ENCODE measurements around the gene SUOX.
"Not testable (repeated sequence)": the region's sequence is repeated elsewhere in the genome, so short reads cannot be mapped to it uniquely, and the experiment has no call there.

Gene SUOX

DNA sequence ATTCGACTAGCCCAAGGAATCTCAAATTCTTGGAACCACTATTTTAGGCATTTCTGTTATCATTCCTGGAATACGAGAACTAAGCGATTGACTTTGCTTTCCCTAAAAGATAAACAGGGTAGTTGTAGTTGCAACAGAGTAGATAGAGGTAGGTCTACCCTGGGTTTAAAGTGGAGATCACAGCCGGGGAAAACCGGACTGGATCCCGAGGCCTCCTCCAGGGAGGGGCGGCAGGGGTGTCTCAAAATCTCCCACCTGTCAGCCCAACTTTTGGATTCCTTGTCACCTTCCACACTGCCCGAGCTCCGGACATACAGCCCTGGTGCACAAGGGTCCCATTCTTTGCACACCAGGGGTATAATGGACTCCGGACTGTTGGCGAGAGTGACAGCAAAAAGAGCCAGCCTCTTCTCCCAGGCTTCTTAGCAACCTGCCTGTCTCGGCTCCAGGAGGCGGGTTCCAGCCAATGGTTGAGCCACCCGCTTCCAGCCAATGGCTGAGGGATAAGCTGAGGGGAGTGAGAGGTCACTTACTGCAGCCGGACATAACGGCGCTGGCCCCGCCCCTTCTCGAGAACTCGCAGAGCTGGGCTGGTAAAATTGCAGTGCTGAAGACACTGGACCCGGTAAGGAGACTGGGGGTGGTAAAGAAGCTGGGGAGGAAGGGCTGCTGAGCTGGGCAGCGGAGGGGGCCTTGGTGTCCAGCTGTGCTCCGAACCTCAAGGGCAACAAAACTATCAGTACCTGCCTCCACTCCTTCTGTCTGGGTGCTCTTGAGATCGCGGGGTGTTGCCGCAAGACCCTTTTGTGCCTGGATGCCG lies at the start of gene SUOX:
Gene SUOX (plus strand): TSS at position 562 of the 820 bp plus-strand sequence. CDS start 4,946 bp downstream, outside the sequence.
- DNase-seq: peak; percentile 36 to 99 (median 94)

DNA sequence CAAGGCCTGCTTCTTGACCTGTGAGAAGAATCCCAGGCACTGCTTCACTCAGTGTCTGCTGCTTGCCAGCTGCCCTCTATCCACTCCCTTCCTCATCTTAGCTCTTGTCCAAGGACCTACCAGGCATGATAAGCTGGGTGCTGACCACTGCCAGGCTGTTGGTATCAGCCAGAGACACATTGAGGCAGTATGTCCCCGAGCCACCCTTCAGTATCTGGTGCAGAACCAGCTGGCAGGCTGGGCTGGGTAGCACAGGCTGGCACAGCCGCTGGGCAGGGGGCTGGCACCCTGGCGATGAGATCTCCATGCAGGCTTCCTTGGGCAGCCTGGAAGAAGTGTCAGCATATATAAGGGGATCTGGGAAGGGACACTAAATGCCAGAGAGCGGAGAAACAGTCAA lies 41.7 kb upstream of the SUOX start:
- DNase-seq: no peak

DNA sequence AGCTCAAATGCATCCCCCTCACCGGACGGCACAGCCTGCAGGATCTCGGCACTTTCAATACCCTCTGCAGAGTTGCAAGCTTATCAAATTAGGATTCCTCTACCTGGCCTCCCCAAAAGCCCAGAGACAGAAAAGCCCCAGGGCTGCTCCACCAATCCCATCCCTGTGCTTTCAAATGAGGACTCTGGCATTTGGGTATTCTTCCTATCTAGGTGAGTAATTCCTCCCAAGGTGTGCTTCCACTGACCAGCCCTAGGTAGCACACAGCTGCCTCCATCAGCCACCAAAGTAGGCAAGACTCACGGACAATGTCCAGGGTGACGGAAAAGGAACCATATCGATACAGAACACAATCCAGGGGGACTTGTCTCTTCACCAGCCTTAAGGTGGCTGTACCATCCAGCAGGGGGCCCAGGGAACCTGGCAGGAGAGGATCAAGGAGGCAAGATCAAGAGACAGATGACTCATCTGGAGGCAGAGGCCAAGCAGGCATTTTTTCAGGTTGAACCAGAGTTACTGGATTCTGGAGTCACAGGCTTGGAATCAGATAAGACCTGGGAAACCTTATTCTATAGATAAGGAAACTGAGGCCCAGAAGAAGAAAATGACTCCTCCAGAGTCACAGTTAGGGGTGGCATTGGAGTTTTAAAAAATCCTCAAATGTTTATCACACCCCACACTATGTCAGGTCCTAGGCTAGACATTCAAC lies 41.1 kb upstream of the SUOX start:
- no peak for DNase-seq

DNA sequence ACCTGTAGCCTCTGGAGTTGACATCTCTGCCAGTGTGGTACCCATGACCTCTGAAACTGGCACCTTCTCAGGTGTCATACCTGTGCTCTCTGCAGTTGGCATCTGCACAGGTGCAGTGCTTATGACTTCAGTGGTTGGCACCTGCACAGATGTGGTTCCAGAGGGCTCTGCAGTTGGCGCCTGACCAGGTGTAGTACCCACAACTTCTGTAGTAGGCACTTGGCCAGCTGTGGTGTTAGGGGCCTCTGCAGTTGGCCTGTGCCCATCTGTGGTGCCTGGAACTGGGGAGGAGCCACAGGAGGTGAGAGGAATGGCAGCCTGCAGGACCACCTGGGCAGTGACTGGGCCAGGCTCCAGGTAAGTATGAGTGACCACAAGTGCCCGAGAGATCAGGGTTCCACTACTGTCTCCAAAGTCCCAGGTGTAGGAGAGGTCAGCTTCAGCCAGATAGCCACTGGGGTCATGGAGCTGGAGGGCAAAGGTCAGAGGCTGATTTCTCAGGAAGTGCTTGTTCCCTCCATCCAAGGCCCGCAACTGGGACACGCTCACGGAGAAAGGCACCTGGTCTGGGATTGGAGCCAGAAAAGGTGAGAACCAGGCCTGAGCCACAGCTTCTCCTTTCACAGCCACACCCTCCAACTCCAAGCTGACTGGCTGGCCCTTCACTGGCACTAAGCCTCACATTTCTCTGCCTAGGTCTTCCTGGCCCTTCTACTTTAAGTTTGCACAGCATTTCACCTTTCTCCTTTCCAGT lies 39.8 kb upstream of the SUOX start:
- no peak for DNase-seq

DNA sequence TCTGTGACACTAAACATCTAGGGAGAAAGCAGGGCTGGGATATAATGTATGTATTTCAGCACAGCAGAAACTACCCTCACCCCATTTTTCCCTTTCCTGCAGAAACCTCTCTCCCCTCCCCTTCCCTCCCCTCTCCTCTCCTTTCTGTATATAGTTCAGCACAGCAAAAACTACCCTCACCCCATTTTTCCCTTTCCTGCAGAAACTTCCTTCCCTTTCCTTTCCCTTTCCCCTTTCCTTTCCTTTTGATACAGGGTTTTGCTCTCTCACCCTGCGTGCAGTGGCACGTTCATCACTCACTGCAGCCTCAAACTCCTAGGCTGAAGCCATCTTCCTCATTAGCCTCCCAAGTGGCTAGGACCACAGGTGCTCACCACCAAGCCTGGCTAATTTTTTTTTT lies 33.3 kb upstream of the SUOX start:
- no peak for DNase-seq

DNA sequence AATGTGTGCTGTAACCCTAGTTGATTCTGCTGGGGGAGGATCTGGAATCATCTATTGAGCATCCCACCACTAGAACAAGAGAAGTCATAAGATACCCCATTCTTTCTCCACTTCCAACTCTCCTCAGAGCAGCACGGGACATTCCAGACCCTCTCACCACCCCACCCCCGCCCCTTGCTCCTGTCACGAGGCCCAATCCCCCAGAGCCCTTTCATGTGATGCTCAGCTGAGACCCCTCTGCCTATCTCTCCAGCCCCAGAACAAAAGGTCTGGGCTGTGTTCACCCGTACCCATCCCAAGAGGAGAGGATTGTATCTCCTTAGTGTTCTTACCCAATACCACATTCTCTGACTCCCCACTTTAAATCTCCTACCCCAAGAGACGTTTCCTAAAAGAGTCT lies 31.8 kb upstream of the SUOX start:
- no peak for DNase-seq

DNA sequence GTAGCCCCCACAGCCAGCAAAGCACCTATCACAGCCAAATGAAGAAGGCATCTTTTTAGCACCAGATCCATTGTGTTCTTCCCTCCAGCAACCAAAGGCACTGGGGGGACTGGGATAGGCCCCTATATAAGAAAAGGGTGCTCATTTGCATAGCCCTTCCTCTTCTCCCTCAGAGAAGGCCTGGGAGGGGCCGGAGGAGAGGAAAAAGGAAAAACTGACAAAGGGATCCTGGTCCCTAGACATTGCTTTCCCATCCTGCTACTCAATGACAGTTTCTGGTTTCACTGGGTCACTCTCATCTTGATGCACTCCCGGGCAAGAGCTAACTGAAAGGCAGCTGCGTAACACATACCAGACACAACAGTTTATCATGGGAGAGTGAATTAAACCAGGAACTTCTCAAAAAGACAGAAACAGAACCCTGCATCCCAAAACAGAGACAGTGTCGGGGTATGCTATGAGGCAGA lies 31.1 kb upstream of the SUOX start, which contains the start of gene PMEL:
Gene PMEL (minus strand): TSS at position 102 of the 467 bp plus-strand sequence. CDS start 31 bp downstream, at position 71.
- no peak for DNase-seq

DNA sequence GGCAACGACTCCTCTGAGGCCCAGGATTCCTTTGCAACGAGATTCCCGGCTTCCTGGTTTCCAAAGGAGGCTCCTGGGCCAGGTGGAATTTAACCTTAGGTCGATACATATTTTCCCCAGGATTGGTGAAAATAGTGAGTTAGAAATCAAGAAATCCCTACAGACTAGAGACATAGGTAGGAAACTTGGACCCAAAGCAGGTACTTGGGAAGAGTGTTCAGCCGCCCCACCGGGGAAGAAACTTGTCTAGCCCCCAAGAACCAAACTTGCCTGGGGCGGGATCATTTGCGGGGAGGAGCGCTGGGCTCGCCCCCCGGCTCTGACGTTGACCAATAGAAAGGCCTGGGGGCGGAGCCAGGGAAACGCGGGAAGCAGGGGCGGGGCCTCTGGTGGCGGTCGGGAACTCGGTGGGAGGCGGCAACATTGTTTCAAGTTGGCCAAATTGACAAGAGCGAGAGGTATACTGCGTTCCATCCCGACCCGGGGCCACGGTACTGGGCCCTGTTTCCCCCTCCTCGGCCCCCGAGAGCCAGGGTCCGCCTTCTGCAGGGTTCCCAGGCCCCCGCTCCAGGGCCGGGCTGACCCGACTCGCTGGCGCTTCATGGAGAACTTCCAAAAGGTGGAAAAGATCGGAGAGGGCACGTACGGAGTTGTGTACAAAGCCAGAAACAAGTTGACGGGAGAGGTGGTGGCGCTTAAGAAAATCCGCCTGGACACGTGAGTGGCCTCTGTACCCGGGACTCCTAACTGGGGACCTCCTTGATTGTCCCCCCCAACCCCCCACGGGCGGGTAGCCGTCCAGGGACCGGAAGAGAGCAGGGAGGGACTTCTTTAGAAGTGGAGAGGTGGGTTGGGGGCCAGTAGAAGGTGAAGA lies 30.4 kb upstream of the SUOX start, which contains the start of gene CDK2:
Gene CDK2 (plus strand): TSS at position 423 of the 874 bp plus-strand sequence. CDS start 179 bp downstream, at position 602.
- DNase-seq: peak; percentile 6 to 88 (median 72)

DNA sequence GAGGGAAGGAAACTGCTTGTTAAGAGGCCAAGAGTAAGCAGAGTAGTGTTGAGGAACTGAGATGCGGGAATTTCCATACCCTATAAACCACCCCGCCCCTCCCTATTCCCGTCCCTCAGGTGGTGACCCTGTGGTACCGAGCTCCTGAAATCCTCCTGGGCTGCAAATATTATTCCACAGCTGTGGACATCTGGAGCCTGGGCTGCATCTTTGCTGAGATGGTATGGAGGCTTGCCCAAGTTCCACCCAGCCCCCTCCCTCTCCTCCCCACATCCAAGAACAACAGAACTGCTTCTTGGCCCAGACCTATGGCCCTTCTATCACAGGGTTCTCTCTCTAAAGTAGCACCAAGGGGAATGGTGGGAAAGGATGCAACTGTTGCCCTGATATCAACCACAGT lies 27.7 kb upstream of the SUOX start:
- DNase-seq: no peak

DNA sequence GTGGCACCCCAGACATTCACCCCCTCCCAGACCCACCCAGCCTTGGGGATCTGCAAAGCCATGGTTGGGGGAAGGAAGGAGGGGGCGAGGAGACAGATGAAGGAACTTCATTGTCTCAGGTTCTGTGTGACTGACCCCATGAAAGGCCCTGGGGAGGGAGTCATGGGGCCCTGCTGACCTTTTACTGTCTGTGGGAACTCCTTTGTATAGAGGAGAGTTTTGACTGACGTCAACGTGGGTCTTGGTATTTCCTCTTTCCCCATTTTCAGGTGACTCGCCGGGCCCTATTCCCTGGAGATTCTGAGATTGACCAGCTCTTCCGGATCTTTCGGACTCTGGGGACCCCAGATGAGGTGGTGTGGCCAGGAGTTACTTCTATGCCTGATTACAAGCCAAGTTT lies 26.3 kb upstream of the SUOX start:
- no peak for DNase-seq

DNA sequence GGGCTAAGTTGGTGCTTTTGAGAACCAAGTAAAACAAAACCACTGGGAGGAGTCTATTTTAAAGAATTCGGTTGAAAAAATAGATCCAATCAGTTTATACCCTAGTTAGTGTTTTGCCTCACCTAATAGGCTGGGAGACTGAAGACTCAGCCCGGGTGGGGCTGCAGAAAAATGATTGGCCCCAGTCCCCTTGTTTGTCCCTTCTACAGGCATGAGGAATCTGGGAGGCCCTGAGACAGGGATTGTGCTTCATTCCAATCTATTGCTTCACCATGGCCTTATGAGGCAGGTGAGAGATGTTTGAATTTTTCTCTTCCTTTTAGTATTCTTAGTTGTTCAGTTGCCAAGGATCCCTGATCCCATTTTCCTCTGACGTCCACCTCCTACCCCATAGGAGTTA lies 25.0 kb upstream of the SUOX start:
- DNase-seq: no peak

DNA sequence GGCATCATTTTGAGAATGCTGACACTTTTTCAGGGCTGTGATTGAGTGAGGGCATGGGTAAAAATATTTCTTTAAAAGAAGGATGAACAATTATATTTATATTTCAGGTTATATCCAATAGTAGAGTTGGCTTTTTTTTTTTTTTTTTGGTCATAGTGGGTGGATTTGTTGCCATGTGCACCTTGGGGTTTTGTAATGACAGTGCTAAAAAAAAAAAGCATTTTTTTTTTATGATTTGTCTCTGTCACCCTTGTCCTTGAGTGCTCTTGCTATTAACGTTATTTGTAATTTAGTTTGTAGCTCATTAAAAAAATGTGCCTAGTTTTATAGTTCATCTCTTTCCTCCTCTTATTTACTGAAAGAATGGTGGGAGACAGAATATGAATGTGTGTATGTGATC lies 24.6 kb upstream of the SUOX start:
- no peak for DNase-seq

DNA sequence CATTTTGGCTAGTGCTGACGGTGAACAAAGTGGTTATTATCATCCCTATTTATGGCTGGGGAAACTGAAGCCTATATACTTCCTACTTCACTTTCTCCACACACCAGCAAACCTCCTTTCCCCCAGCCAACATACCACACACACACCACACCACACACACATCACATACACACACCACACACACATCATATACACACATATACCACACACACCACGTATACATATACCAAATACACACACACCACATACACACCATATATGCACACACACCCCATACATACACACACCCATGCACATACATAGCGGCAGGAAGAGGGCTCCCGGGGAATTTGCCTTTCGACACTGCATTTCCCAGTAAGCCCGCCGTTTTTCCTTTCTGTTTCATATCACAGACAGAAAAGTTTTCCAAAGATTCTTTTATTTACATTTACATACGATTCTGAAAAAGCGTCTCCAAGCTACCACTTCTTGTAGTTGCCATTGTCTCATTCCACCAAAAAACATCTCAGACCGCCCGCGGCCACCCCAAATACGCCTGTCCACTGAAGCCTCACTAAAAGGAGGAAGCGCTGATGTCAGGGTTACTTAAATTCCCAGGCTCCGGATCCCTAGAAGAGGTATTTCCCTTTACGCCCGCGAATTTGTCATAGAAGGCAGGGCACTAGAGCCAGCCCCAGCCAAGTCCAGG lies 24.0 kb upstream of the SUOX start:
- peak in 6 of 51 donors; percentile 32 to 91 (median 44) for DNase-seq

DNA sequence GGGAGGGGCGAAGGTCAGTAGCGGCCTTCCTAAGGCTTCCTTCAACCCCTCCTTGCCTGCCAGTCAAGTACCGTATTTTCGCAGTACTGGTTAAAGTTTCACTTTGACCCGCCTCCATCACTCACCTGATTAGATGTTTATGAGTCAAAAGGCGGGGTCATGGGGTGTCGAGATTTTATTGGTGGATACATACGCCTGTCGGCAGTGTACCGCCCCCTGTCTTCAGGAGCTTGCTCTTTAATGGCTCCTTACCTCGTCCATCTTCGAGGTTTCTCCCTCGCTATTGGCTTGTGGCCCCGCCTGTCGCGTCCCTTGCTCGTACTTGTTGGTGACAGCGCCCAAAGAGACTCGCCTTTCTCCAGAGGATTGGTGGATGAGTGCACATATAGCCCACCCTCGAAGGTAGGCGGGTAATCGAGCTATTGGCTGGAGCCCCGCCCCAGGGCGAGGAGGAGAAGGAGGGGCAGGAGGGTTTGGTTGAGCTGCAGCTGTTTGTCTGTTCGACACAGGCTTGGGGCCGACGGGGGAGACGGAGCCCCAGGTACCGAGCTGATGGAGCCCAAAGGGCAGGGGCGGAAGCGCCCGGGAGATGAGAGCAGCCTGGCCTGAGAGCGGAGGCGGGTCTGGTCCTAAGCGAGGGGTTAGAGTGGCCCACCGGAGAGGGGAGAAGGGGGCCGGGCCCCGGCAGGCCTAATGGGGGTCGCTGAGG lies 23.3 kb upstream of the SUOX start, which contains the start of gene RAB5B:
Gene RAB5B (plus strand): TSS at position 480 of the 709 bp plus-strand sequence. CDS start 12,883 bp downstream, outside the sequence.
- DNase-seq: peak; percentile 79 to 100 (median 99)

DNA sequence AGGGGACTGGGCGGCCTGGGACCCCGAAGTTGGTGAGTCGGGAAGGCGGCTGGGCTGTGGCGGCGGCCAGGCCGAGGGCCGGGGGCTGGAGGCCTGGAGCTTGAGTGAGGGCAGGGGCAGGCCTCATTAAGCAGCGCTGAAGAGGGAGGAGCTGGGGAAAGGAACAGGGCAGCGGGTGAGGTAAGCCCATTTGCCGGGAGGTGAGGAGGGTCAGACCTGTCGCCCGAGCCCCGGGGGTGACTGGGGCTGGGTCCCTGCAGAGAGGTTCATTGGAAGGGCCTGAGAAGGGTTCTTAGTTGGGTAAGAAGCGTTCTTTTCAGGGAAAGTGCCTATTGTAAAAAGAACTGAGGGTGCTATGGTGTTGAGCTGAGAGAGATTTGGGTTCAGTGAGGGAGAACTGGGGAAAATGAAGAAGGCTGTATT lies 22.8 kb upstream of the SUOX start:
- DNase-seq: peak in 3 of 51 donors; percentile 49 to 64 (median 54)

DNA sequence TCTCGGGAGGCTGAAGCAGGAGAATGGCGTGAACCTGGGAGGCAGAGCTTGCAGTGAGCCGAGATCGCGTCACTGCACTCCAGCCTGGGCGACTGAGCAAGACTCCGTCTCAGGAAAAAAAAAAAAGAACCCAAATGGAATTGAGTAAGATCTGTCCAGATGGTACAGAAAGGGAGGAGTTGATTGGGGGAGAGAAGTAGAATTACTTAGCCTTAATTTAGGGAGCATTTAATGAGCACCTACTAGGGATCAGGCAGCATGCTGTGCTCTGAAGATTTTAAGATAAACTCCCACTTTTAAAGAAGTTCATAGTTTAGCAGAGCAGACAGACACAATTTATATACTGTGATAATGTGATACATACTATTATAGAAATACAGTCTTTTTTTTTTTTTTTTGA lies 18.7 kb upstream of the SUOX start:
- DNase-seq: no peak

DNA sequence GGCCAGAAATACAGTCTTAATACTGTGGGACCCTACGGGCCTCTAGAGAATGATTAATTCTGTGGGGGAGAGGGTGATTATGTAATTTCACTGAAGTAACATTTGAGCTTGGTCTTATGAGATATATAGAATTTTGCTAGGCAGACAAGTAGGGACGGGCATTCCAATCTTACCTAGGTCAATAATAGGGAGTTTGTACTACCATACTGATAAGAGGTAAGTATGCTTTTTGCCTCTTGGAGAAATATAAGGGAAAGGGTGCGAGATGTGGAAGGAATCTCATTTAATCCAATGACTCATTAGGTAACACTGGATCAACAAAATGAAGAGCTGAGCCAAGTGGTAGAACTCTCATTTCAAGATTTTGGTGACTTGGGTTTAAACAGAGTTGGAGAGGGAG lies 18.0 kb upstream of the SUOX start:
- DNase-seq: no peak

DNA sequence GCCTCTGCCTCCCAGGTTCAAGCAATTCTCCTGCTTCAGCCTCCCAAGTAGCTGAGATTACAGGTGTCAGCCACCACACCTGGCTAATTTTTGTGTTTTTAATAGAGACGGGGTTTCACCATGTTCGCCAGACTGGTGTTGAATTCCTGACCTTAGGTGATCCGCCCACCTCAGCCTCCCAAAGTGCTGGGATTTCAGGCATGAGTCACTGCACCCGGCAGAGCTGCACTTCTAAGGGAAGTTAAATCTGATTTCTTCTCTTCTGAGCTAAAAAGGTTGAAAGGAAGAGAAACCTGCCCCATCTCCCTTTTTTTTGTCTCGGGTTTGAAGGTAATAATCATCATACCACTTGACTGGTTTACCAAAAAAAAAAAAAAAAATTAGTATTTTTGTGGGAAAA lies 15.2 kb upstream of the SUOX start:
- not testable (repeated sequence) for DNase-seq

DNA sequence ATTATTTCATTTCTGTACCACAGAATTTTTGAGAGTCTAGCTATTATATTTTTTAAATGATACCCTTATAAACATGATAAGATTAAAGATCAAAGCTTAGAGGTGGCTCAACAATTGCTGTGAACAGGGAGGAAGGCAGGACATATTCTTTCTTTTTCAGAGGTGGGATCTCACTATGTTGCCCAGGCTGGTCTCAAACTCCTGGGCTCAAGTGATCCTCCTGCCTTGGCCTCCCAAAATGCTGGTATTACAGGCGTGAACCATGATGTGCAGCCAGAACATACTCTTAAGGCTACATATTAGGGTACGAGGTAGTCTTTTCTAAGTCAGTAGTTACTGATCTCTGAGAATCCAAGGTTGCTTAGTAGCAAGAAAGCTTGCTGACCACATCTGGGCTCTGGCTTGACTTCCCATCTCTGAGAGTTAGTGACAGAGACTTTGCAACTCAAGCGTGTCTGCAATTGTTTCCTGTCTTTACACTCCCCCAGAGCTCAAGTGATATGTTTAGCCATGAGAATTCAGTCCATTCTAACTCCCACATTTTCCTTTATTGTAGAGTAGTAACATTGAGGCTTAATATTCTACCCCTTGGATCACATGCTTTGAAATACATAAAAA lies 14.6 kb upstream of the SUOX start:
- DNase-seq: no peak
